Sigmoid colon (tissue), 3 donors: ENCODE results near the gene KATNAL2.
"Not testable (repeated sequence)": the region's sequence is repeated elsewhere in the genome, so short reads cannot be mapped to it uniquely, and the experiment has no call there.

Experiments
- POLR2A ChIP-seq, 2 donors: fragments of 450-650 bp; IDR thresholded peaks; one replicate each; pipeline ENCODE4 v1.6.1; 2016; ENCODE audit warnings: antibody characterized with exemption in 2 of 2, mild to moderate bottlenecking in 2 of 2, moderate library complexity in 2 of 2
- TF ChIP-seq, protein P1 (sequence below), 4 experiments: fragments of 450-650 bp in 3 of 4; fragments of 200-600 bp in 1 of 4; IDR thresholded peaks; one replicate each; pipeline ENCODE4 v1.5.1; 2016 to 2019; ENCODE audit warnings: antibody characterized with exemption in 4 of 4, mild to moderate bottlenecking in 3 of 4, moderate library complexity in 2 of 4

DNA sequence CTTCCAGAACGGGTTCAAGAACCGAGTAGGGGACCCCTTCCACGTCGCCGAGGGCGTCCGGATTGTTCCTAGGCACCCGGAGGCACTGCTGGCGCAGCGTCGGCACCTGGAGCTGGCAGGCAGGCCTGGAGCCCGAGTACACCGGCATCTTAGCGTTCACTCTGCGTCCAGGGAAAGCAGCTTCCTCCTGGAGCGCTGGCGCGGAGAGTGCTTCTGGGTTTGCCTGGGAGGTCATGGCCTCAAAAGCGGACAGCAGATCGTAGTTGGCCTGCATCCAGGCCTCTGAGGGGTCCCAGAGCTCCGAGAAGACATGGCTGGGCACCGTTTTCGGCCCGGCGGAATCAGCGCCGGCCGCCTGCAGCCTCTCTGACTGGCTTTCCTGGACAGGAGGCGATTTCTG is 111.3 kb downstream of the KATNAL2 start:
- TF ChIP-seq, protein P1, sequence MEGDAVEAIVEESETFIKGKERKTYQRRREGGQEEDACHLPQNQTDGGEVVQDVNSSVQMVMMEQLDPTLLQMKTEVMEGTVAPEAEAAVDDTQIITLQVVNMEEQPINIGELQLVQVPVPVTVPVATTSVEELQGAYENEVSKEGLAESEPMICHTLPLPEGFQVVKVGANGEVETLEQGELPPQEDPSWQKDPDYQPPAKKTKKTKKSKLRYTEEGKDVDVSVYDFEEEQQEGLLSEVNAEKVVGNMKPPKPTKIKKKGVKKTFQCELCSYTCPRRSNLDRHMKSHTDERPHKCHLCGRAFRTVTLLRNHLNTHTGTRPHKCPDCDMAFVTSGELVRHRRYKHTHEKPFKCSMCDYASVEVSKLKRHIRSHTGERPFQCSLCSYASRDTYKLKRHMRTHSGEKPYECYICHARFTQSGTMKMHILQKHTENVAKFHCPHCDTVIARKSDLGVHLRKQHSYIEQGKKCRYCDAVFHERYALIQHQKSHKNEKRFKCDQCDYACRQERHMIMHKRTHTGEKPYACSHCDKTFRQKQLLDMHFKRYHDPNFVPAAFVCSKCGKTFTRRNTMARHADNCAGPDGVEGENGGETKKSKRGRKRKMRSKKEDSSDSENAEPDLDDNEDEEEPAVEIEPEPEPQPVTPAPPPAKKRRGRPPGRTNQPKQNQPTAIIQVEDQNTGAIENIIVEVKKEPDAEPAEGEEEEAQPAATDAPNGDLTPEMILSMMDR (IDR thresholded peaks at IDR 0.05) = not testable (repeated sequence)
- not testable (repeated sequence) for TF ChIP-seq POLR2A (IDR thresholded peaks at IDR 0.05)
